OCI-LY1 (cell line): ENCODE data around the gene PSPC1.

Experiments
- H2AFZ ChIP-seq: fragments of 200-600 bp; sonication (generic), shearing (Covaris generic); 2 replicates; pipeline ENCODE4 v1.6.0; 2014; ENCODE audit warnings: antibody characterized with exemption, mild to moderate bottlenecking, low read length
- H3F3A ChIP-seq: fragments of 200-600 bp; sonication (generic), shearing (Covaris generic); 2 replicates; pipeline ENCODE4 v1.6.0; 2014; ENCODE audit warnings: mild to moderate bottlenecking, antibody characterized with exemption, low read length, moderate library complexity; ENCODE audit not compliant: insufficient read depth
- H3K27ac ChIP-seq: fragments of 200-600 bp; sonication (generic); 2 replicates; pipeline ENCODE4 v1.5.1; 2014; ENCODE audit warnings: low read length, mixed run types, mild to moderate bottlenecking, low read depth; ENCODE audit not compliant: poor library complexity, severe bottlenecking
- H3K27me3 ChIP-seq: fragments of 200-600 bp; sonication (generic); 2 replicates; pipeline ENCODE4 v1.6.0; 2014; ENCODE audit warnings: antibody characterized with exemption, mild to moderate bottlenecking, low read length, moderate library complexity; ENCODE audit not compliant: insufficient read depth
- H3K36me3 ChIP-seq: fragments of 200-600 bp; sonication (generic); 2 replicates; pipeline ENCODE4 v1.6.1; 2014; ENCODE audit warnings: mild to moderate bottlenecking, antibody characterized with exemption, low read length, moderate library complexity, mixed read lengths; ENCODE audit not compliant: insufficient read depth
- H3K4me1 ChIP-seq: fragments of 200-600 bp; sonication (generic); 2 replicates; pipeline ENCODE4 v1.5.1; 2014; ENCODE audit warnings: mild to moderate bottlenecking, low read length, moderate library complexity; ENCODE audit not compliant: insufficient read depth, severe bottlenecking
- H3K4me2 ChIP-seq: fragments of 200-600 bp; sonication (generic), shearing (Covaris generic); 2 replicates; pipeline ENCODE4 v1.6.1; 2014; ENCODE audit warnings: low read length
- H3K4me3 ChIP-seq: fragments of 200-600 bp; sonication (generic); 2 replicates; pipeline ENCODE4 v1.5.1; 2014; ENCODE audit warnings: low read length, low read depth, mild to moderate bottlenecking, mixed read lengths; ENCODE audit not compliant: poor library complexity, severe bottlenecking
- H3K79me2 ChIP-seq: fragments of 200-600 bp; shearing (Covaris generic); 2 replicates; pipeline ENCODE4 v1.6.1; 2016; ENCODE audit warnings: mixed run types, low read length, mixed read lengths; ENCODE audit not compliant: insufficient read depth
- H3K9ac ChIP-seq: fragments of 200-600 bp; sonication (generic), shearing (Covaris generic); 2 replicates; pipeline ENCODE4 v1.6.1; 2014; ENCODE audit warnings: mild to moderate bottlenecking, low read length, mixed read lengths
- H3K9me2 ChIP-seq: fragments of 200-600 bp; sonication (generic), shearing (Covaris generic); 2 replicates; pipeline ENCODE4 v1.6.1; 2014; ENCODE audit warnings: low read depth, mild to moderate bottlenecking, low read length, mixed read lengths
- H3K9me3 ChIP-seq: fragments of 200-600 bp; shearing (Covaris generic); 2 replicates; pipeline ENCODE4 v1.6.1; 2014; ENCODE audit warnings: low read length, mixed read lengths
- H4K20me1 ChIP-seq: fragments of 200-600 bp; sonication (generic), shearing (Covaris generic); 2 replicates; pipeline ENCODE4 v1.6.0; 2016; ENCODE audit warnings: mild to moderate bottlenecking, low read length; ENCODE audit not compliant: insufficient read depth
- EZH2 ChIP-seq: fragments of 200-600 bp; sonication (generic), shearing (Covaris generic); IDR thresholded peaks from 2 replicates; pipeline ENCODE4 v1.8.0; 2017; ENCODE audit warnings: borderline replicate concordance, mixed run types, mild to moderate bottlenecking, antibody characterized with exemption, low read length, moderate library complexity, mixed read lengths
- TF ChIP-seq, protein P1 (sequence below): fragments of 200-600 bp; sonication (generic), shearing (Covaris generic); IDR thresholded peaks from 2 replicates; pipeline ENCODE4 v1.5.1; 2017; ENCODE audit warnings: mild to moderate bottlenecking, antibody characterized with exemption, low read length, moderate library complexity, mixed read lengths

Gene PSPC1

DNA sequence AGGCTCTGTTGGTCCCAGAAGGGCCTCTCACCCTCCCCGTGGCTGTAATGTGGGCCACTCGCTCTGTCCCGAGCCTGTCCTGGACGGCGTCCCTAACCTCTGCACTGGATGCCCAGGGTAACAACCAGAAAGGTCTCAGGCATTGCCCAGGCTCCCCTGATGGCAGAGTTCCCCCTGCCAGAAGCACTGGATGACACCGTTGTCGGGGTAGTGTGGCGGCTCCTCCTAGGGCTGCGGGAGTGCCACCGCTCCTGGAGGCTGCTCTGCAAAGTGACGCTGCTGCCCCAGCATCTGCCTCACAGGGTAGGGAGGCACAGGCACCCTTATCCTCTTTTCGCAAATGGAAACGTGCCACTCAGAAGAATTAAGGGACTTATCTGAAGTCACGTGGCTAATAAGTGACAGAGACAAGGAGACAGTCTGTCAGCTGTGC lies 117.3 kb downstream of the PSPC1 start:
- Histone ChIP-seq H3K27ac (no peak overlapping the region), H4K20me1 (no peaks in the 10 kb centered on the region), H3K4me2 (no peak overlapping the region), H3K9me3 (no peaks in the 10 kb centered on the region), H3K4me3 (no peak overlapping the region), H3K79me2 (no peaks in the 10 kb centered on the region), H3K9me2 (no peaks in the 10 kb centered on the region), H3K9ac (no peak overlapping the region), H3F3A (peaks cover 4% of the 10 kb centered on the region; the same call in 1 of the 2 replicates), H3K4me1 (no peaks in the 10 kb centered on the region), H3K27me3 (no peaks in the 10 kb centered on the region), H2AFZ (no peak overlapping the region), H3K36me3 (peaks cover 92% of the 10 kb centered on the region)
- TF ChIP-seq EZH2 = no peak
- TF ChIP-seq, protein P1, sequence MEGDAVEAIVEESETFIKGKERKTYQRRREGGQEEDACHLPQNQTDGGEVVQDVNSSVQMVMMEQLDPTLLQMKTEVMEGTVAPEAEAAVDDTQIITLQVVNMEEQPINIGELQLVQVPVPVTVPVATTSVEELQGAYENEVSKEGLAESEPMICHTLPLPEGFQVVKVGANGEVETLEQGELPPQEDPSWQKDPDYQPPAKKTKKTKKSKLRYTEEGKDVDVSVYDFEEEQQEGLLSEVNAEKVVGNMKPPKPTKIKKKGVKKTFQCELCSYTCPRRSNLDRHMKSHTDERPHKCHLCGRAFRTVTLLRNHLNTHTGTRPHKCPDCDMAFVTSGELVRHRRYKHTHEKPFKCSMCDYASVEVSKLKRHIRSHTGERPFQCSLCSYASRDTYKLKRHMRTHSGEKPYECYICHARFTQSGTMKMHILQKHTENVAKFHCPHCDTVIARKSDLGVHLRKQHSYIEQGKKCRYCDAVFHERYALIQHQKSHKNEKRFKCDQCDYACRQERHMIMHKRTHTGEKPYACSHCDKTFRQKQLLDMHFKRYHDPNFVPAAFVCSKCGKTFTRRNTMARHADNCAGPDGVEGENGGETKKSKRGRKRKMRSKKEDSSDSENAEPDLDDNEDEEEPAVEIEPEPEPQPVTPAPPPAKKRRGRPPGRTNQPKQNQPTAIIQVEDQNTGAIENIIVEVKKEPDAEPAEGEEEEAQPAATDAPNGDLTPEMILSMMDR = no peak

GRCh38 chr13:19664481-19665230 lies 118.1 kb downstream of the PSPC1 start:
- Histone ChIP-seq H3K9me2 (no peaks in the 10 kb centered on the region), H3K27me3 (no peaks in the 10 kb centered on the region), H4K20me1 (no peaks in the 10 kb centered on the region), H3K4me2 (no peak overlapping the region), H3F3A (peaks cover 4% of the 10 kb centered on the region; the same call in 1 of the 2 replicates), H3K9ac (no peak overlapping the region), H3K27ac (no peak overlapping the region), H2AFZ (no peak overlapping the region), H3K79me2 (no peaks in the 10 kb centered on the region), H3K9me3 (no peaks in the 10 kb centered on the region), H3K4me1 (no peaks in the 10 kb centered on the region), H3K4me3 (no peak overlapping the region), H3K36me3 (peaks cover 86% of the 10 kb centered on the region)
- TF ChIP-seq, protein P1 = no peak
- TF ChIP-seq EZH2 = no peak

DNA sequence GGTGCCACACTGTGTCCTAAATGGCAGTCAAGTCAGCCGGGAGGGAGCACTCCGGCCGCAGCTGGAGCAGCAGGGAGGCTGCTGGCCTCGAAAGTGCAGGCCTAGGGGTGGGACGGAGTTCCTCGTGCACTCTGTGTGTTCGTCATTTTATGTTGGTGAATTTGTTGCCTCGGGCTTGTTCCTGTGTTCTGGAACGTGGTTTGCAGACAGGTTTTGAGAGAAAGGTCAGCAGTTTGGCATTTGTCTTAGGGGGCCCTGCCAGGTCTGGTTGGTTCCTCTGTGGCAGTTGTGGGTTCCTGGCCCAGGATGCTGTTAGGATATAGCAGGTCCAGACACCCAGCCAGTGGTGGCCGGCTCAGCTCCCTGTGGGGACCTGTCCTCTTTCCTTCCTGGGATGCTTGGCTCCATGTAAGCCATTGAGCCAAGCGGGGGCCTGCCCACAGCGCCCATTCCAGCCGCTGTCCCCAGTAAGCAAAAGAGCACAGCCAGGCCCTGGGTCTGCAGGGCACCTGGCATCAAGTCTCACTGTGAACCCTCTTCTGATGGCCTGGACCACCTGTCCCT lies 119.2 kb downstream of the PSPC1 start:
- no peaks in the 10 kb centered on the region for H3K27me3 ChIP-seq
- H3K36me3 ChIP-seq = peaks cover 86% of the 10 kb centered on the region

More for the DNA sequence above, 119.2 kb downstream of the PSPC1 start:
- no peak overlapping the region for H3K4me3 ChIP-seq
- H3K79me2 ChIP-seq = no peaks in the 10 kb centered on the region
- H3K9ac ChIP-seq = no peak overlapping the region
- H3K4me1 ChIP-seq = no peaks in the 10 kb centered on the region
- H3K9me2 ChIP-seq = no peaks in the 10 kb centered on the region
- no peak overlapping the region for H3K4me2 ChIP-seq
- H3K9me3 ChIP-seq = no peaks in the 10 kb centered on the region
- H3F3A ChIP-seq = no peaks in the 10 kb centered on the region
- TF ChIP-seq, protein P1 = no peak
- TF ChIP-seq EZH2 = no peak
- H3K27ac ChIP-seq = no peak overlapping the region
- no peak overlapping the region for H2AFZ ChIP-seq
- H4K20me1 ChIP-seq = no peaks in the 10 kb centered on the region
